ENCODE measurements around the gene FAXC.
"Not testable (repeated sequence)": the region's sequence is repeated elsewhere in the genome, so short reads cannot be mapped to it uniquely, and the experiment has no call there.

The FAXC gene

GRCh38 chr6:99338188-99338587 is 11.3 kb downstream of the FAXC start:
- no peak for DNase-seq

GRCh38 chr6:99335298-99335697 is 14.2 kb downstream of the FAXC start:
- not testable (repeated sequence) for DNase-seq

- peak; percentile 23 to 26 for DNase-seq
Measured at GRCh38 chr6:99334526-99335127, 14.8 kb downstream of the FAXC start.

GRCh38 chr6:99333068-99333467 is 16.4 kb downstream of the FAXC start:
- DNase-seq = no peak

GRCh38 chr6:99331531-99331930 is 17.9 kb downstream of the FAXC start:
- DNase-seq = no peak

GRCh38 chr6:99330159-99330558 is 19.3 kb downstream of the FAXC start:
- peak; percentile 78 to 87 for DNase-seq

GRCh38 chr6:99324996-99325395 is 24.5 kb downstream of the FAXC start:
- no peak for DNase-seq

GRCh38 chr6:99318566-99318965 is 30.9 kb downstream of the FAXC start:
- no peak for DNase-seq

GRCh38 chr6:99312354-99312753 is 37.1 kb downstream of the FAXC start:
- DNase-seq = no peak

GRCh38 chr6:99310553-99310952 is 38.9 kb downstream of the FAXC start:
- DNase-seq = no peak

GRCh38 chr6:99309557-99309956 is 39.9 kb downstream of the FAXC start:
- no peak for DNase-seq

- DNase-seq = no peak
Measured at GRCh38 chr6:99308788-99309187, 40.7 kb downstream of the FAXC start.

- no peak for DNase-seq
Measured at GRCh38 chr6:99307295-99307907, 42.1 kb downstream of the FAXC start.

GRCh38 chr6:99306341-99306740 is 43.1 kb downstream of the FAXC start:
- DNase-seq = no peak

GRCh38 chr6:99305021-99305554 is 44.4 kb downstream of the FAXC start:
- no peak for DNase-seq

GRCh38 chr6:99297415-99297814 is 52.1 kb downstream of the FAXC start:
- DNase-seq = no peak

GRCh38 chr6:99297006-99297405 is 52.5 kb downstream of the FAXC start:
- no peak for DNase-seq

GRCh38 chr6:99296261-99296660 is 53.2 kb downstream of the FAXC start:
- DNase-seq = no peak

- DNase-seq = no peak
Measured at GRCh38 chr6:99295276-99295675, 54.2 kb downstream of the FAXC start.

GRCh38 chr6:99294786-99295185 is 54.7 kb downstream of the FAXC start:
- no peak for DNase-seq

- no peak for DNase-seq
Measured at GRCh38 chr6:99289701-99290100, 59.8 kb downstream of the FAXC start.

GRCh38 chr6:99288668-99289067 is 60.8 kb downstream of the FAXC start:
- no peak for DNase-seq

GRCh38 chr6:99287523-99287922 is 62.0 kb downstream of the FAXC start:
- DNase-seq = no peak

GRCh38 chr6:99285881-99286280 is 63.6 kb downstream of the FAXC start:
- no peak for DNase-seq
